Stimulated activated CD4-positive, alpha-beta T cell treated with anti-CD3 and anti-CD28 coated beads, Interleukin-2, amount 100 ng/mL, for 48 hours (primary cell): ENCODE results near the gene GRM1.

Source experiments
- DNase-seq, 2 donors: peaks; one replicate each; pipeline ENCODE4 v3.0.0-alpha.2; 2020

The GRM1 gene

DNA sequence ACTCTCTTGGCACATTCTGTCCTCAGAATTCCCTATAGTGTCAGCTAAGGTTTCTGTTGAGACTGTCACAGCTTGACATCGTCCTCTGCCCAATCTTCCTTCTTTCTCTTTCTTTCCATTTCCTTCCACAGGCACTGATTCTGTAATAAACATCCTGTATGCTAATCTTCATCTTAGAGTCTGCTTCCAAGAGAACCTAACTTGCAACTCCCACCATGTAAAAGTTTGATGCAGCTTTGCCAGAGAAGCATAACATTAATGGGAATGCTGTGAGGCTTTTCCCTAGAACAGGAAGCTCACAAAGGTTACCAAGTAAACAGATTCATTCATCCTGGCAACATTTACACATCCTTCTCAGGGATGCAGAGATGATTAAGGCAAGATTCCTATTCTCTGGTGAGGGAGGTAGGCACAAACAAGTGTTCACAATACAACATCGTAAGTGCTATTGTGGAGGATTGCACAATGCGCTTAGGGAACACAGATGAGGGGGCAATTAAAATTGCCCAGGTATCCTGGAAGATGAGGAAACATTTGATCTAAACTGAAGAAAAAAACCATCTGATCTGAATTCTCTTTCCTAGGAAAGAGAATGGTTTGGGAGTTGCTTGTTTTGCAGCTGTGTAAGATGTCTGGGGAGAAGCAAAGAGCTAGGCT, 74.7 kb downstream of the GRM1 start:
- DNase-seq = no peak

DNA sequence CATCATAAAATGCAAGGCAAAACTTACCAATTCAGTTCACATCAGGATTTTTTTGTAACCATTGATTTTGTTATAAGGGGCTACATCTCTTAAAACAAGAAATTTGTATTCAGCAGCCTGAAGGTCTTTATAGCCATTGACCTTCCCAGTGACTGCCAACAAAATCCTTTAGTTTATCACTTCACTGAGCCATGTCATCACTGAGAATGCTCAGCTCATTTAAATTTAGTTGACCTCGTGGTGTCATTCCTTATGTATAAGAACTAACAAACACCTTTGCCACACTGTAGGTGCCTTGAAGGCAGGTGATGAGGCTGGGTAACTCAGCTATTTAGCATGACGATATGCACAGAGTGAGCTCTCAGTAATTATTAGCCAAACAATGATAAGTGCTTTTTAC, 77.7 kb downstream of the GRM1 start:
- DNase-seq = no peak

DNA sequence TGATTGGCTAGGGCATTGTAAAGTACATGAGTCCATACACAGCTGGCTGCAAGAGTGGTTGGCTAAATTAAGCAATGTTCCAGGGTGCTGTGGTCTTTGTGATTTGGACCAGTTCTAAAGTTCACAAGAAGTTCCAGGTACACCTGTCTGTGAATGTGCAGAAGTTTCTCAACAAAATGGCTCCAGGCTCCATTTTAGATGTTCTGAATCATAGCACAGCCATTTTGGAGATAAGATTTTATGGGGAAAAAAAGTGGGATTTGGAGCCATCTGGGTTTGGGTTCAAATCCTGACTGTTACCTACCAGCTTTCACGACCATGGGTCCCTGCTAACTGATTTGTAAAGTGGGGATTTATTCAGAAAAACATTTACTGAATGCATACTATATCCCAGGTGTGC, 82.1 kb downstream of the GRM1 start:
- no peak for DNase-seq

DNA sequence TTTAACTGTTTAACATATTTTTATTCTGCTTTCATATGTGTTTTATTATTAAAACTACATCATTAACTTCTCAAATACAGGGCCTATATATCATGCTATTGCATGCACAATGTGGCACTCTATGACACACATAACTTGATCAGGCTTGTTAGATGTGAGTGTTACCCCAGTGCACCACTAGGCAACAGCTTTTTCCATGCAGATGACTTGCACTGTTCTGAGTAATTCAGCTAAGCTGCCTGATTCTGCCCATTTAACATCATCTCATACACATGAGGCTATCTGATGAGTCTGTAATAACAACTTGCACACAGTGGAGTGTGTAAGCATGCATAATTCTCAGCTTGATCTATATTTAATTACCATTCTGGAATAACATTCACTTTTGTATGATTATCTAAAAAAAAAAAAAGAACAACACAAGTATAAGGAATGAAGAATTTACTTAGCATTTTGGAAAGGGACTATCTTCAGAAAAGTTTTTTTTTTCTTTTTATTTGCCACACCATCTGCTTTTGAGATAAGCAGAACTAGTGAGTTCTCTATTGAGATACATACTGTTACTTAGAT, 83.1 kb downstream of the GRM1 start:
- DNase-seq = no peak

DNA sequence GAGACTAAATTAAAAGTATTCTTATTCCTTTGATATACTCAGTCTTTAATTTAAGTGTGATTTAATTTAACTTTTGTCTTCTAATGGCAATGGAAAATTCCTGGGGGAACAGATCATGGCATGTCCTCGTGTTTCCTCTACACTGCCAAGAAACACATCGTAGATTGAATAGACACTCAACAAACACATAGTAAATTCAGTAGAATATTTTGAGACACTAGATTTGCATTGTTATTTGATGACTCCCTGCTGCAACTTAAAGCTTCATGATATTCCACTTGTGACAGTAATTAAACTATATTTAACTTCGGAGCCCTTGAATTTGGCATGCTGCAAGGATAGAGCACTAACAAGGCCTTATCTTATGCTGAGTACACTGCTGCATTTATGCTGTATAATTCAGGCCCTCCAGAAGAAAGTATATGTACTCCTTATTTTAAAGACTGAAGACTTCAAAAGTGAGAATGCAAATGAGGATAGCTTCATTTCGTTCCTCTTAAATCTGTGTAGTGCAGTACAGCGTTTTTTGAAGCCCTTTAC, 84.3 kb downstream of the GRM1 start:
- no peak for DNase-seq

DNA sequence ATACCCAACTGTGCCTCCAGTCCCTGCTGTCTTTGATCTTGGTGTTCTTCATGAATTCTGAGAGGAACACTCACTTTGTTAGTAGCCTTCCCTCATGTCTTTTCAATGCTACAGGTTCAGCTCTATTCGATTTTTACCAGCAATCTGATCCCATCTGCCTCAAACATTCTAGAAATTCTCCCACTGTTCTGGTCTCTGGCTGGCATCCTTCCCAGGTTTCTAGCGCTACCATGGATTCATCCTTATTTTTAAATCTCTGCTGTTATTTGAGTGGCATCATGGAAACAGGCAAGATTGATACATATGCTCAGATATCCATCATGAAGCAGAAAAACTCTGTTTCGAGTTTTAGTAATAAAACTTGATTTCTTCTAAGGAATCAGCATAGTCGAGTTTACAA, 94.8 kb downstream of the GRM1 start:
- no peak for DNase-seq

DNA sequence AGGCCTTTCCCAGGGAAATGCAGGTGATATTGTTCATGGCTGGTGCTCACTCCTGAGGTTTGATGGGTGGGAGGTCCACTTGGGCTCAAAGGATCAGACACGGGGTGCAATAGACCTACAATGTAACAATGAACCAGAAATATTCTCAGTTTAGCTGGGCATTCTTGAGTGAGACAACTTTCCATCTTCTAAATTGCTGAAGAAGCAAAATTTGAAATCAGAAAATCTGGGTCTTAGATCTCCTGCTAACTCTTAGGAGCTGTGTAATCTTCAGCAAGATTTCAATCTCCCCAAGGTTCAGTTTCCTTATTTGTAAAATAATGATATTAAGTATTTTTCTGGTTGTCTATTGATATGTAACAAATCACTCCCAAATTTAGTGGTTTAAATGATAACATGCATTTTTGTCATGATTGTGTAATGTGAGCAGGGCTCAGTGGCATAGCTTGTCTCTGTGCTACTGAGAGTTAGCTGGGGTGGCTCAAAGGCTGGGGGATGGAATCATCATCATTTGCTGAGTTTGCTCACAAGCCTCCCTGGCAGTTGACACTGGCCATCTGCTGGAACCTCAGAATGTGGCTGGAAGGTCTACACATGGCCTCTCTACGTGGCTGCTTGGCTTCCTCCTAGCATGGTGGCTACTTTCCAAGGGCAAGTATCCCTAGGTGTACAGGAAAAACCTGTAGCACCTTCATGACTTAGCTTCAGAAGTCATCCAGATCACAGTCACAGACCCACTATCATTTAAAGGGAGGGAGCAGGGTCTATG, 98.8 kb downstream of the GRM1 start:
- DNase-seq = no peak

DNA sequence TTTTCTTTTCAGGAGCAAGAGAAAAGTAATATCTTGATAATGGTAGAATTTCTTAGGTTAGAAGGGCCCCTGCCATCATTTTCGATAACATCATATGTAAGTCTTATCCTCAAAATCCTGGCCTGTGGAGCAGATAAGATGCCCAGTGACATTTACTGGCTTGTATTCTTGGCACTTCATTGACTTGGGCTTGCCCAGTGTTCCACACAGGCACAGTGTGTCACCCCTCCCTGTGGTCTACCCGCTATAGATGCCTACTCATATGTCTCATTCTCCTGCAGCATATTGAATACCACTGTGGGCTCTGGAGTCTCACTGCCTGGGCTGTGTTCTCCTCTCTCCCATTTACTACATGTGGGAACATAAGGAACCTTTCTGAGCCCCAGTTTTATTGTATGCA, 105.0 kb downstream of the GRM1 start:
- no peak for DNase-seq

DNA sequence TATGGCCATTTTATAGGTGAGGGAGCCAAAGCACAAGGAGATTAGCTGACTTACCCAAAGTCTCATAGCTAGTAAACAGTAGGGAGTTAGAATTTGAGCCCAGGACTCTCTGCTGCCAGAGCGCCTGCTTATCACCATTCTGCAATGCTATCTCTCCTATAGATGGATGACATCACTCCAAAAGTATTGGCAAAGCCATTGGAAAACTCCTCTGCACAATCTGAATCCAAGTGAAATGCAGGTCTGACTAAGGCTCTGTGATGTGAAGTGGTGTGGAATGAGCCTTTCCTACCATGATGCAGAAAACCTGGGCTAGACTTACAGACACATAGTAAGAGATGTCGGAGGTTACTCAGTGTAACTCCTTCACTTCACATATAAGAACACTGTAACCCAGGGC, 106.3 kb downstream of the GRM1 start:
- no peak for DNase-seq

DNA sequence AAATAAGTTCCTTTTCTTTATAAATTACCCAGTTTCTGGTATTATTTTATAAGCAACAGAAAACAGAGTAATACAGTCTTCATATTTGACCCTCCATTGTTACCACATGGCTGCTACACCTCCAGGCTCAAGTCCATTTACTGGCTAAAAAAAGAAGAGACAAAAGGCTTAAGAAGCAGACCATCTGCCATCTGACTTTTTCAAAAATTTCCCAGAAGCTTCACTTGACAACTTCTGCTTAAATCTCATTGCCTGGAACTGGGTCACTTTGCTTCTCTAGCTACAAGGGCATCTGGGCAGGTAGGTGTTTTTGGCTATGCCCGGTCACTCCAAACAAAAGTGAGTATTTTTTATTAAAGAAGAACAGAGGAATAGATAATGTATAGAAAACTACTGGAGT, 118.0 kb downstream of the GRM1 start:
- DNase-seq = no peak

DNA sequence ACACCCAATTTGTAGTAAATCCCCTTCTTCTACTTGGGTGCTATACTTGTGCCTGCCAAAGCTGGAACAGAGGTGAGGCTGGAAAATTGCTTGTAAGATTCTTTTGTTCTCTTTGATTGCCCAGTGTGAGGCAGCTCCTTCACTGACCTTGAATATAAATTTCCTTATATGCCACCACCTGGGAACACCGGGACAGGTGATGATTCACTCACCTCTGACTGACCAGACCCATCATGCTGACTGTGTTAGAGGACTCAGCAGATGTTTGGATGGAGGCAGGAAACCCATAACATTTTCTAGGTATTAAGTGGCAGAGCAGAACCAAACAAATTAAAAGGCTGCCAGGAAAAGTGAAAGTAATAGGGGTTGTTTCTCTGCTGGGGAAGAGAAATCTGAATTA, 120.9 kb downstream of the GRM1 start:
- DNase-seq = no peak

DNA sequence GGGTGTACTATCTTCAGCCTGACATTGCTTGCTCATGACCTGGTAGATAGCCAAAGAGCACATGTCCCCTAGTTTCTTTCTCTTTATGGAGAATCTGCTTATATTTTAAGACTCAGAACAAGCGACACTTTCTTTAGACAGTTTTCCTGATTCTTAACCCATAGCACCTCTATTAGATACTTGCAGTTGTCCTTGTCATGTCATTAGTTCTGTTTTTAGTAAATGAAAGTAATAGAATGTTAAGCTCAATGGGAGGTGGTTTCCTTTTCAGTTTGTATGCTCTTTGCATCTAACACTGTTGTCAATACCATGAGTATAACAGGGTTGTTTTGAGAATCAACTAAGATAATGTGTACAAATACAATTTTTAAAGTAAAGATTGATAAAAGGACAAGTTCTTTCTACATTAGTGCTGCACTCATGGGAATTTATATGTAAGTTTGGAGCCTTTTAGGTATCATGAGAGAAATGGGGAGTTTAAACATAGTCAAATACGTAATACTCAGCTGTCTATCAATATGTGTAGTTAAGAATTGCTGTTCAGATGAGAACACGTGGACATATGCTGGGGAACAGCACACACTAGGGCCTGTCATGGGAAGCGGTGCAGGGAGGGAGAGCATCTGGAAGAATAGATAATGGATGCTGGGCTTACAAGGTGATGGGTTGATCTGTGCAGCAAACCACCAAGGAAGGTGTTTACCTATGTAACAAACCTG, 124.3 kb downstream of the GRM1 start:
- DNase-seq = no peak

DNA sequence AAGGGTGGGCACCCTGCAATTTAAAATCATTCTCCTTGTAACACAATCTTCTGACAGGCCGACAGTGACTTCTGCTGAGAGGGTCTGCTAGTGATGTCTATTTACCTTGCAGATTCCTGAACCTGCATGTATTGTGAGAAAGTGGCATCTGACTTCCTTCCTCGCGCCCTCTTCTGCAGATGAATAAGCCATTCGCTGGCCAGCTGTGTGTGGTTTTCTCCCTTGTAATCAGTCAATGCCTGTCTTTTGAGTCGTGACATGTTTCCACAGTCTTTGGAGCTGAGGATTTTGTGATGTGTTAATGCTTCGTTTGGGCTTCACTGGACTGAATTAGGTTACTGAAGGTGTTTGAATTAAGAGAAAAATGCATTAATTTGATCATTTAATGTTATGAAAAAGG, 125.3 kb downstream of the GRM1 start:
- DNase-seq = no peak

DNA sequence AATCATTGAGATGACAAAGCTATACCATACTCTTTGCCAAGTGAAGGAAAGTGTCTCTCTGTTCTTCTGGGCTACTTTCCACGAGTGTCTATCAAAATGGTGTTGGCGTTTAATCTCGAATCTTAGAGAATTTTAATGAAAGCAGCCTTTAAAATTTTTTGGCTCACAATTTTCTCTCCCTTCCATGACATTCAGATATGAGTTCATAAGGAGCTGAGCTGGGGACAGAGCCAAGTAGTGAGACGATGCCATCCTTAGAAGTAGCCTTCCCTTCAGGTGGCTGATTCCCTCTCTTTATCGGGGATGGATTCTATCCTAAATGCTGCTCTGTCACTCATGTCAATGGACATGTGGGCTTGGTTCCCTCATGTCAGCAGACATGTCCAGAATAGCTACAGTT, 132.8 kb downstream of the GRM1 start:
- DNase-seq = no peak

DNA sequence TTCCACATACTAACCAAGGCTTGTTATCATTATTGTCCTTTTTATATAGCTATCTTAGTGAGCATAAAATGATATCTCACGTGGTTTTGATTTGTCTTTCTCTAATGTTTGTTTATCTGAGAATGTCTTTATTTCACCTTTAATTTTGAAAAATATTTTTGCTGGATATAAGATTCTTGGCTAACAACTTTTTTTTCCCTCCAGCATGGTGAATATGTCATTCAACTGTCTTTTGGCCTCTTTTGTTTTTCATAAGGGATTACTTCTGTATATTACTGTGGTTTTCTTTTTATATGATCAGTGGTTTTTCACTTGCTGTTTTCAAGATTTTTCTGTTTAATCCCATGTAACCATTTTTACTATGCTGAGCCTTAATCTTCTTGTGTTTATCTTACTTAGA, 141.0 kb downstream of the GRM1 start:
- DNase-seq = no peak

DNA sequence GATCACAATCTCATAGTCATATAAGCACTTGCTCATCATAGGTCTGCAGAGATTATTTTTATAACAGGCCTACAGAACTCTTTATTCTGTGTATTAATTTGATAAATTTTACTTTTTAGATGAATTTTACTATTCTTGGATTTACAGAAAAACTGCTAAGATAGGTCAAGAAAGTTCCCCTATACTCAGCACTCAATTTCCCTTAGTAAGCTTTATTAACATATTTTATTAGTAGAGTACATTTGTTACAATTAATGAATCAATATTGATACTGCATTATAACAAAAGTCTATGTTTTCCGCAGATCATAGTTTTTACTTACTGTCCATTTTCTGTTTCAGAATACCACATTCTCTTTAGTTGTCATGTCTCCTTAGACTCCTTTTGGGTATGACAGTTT, 148.9 kb downstream of the GRM1 start:
- DNase-seq = no peak

DNA sequence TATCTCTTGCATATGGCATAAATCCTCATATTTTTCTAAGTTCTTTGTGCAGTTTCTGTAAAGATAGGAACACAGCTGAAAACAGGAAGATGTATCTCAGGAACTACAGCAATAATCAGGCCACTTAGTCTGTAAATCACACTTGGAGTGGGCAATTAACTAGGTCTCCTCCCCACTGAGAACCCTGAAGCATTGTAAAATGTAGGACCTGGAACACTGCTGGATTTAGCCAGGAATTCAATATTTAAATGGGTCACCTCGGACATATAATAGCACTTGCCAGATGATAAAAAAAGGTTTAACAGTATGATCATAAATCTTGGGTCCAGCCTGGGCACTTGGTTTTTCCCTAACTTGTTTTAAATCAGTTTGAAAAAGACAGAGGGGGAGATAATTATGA, 155.0 kb downstream of the GRM1 start:
- DNase-seq = no peak

DNA sequence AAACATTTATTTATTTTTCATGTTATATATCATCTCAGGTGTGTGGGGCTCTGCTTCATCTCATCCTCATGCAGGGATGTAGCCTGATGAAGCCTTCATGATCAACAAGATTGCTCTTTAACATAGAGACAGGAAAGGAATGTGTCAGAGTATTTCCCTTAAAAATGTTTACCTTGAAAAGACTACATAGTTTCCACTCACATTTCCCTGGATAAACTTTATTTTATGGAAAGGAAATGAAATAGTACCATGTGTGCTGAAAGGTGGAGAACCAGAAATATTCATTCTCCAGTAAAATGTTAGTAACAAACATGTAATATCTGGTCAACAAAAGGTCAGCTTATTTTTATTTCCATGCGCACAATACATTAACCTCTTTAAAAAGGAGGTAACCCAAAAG, 155.8 kb downstream of the GRM1 start:
- no peak for DNase-seq

DNA sequence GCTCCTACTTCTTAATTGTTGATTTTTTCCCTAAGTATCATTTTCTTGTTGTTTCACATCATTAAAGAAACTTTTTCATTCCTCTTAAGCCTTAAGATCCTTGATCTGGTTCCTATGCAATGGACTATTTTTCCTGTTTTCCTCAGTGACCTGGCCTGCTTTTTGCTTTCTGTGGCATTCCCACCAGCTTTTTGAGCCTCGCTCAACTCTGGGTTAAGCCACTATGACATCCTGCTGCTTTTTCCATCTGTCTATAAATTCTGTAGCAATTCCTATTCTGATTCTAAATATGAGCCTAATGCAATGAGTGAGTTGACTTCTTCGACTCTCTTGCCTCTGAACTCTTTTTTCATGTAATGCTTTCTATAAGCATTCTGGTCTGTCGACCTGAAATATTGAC, 160.3 kb downstream of the GRM1 start:
- DNase-seq = no peak

DNA sequence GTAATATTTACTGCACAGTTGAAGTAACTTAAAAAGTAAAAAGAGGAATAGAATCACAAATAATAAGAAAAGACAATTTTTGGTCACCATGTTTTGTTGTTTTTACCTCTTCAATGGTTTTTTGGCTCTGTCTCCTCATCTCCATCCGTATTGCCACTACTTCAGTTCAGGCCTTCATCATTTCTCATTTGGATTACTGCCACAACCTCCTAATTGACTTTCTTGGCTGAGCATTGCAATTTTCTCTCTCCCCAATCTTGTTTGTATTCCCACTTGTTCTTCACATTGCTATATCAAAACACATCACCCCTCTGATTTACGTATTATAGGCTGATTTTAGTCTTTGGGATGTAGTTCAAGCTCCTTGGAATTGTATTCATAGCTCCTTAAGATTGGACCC, 161.7 kb downstream of the GRM1 start:
- DNase-seq = no peak

DNA sequence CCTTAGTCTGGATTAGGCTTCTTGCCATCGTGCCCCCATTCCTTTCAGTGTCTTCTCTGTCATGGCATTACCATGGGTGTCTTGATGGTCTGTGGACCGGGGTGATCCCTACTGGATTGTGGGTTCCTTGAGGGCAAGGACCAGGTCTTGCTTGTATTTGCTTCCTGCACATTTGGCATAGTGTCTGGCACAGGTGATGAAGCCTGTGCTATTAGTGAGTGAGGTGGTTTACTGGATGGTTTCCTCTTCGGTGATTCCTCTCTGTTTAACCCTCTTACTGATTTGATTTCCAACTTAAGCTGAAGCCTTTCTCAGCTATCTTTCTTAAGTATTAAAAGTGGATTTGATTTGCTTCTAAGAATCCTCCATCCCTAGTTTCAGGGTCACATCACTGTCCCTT, 162.3 kb downstream of the GRM1 start:
- no peak for DNase-seq

DNA sequence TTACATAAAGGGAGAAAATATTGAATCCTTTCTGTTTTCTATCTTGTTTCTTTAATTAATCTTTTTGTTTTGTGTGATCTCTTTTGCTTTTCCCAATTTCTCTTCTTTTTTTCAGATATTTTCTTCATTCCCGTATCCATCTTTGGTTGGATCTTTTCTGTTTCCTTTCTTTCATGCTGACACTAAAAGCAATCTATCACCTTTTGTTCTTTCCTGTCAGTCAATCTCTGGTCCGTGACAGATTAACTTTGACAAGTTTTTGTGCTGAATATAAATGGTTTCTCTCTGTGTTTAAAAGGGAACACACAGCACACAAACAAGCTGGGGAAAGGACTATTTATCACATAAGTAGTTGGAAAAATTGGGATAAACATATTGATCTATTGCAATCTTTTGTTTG, 162.8 kb downstream of the GRM1 start:
- no peak for DNase-seq

DNA sequence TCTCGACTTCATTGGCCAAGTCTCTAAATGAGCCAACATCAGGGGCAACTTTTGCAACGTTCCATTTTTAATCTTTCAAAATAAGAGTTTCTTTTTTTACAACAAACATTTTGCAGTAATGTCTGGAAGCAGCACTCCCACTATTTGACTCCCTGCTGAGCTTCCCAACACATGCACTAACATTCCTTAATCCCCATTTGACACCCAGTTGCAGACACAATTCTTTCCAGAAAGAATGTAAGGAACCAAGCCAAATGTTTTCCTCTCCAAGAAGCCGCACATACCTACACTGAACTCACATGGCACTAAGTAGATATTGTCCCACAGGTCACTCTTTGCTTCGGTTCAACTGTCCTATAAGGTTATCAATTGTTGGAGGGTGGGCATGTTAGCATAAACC, 165.6 kb downstream of the GRM1 start:
- DNase-seq = no peak

DNA sequence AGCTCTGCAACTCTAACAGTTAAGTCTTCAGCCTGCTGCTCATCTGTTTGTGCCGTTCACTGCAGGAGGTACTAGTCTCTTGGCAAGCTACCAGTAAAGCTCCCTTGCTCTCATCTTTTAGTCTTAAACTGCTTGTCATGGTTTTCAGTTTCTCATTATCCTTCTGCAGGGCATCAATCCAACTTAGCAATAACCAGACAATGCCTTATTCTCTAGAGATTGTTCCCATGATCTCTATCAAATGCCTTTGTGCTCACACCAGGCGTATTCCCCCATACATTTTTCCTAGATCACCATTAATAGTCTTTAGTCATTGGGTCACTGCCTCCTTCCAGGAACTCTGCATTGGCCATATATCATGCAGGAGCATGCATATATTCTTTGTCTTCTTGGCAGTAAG, 171.3 kb downstream of the GRM1 start:
- DNase-seq = no peak
